ENCODE data around the gene SH3GLB1.

SH3GLB1 gene

GRCh38 chr1:86774305-86775295 is 70.2 kb downstream of the SH3GLB1 start:
- peak; percentile 22 to 65 for DNase-seq

- DNase-seq: no peak
Measured at GRCh38 chr1:86775395-86775794, 71.0 kb downstream of the SH3GLB1 start.

GRCh38 chr1:86776108-86776507 is 71.7 kb downstream of the SH3GLB1 start:
- no peak for DNase-seq

GRCh38 chr1:86778569-86779239 is 74.3 kb downstream of the SH3GLB1 start:
- DNase-seq: no peak

GRCh38 chr1:86779308-86780191 is 75.2 kb downstream of the SH3GLB1 start:
- no peak for DNase-seq

- no peak for DNase-seq
Measured at GRCh38 chr1:86782482-86782881, 78.1 kb downstream of the SH3GLB1 start.

GRCh38 chr1:86787621-86788020 is 83.2 kb downstream of the SH3GLB1 start:
- DNase-seq: no peak

GRCh38 chr1:86788300-86789206 is 84.2 kb downstream of the SH3GLB1 start:
- DNase-seq: no peak

GRCh38 chr1:86795316-86795715 is 90.9 kb downstream of the SH3GLB1 start:
- no peak for DNase-seq

Measured in stimulated activated CD4-positive, alpha-beta T cell treated with anti-CD3 and anti-CD28 coated beads, Interleukin-4, amount 100 ng/mL, for 4 hours (primary cell).